GM21528 (cell line): ENCODE results near the gene KLF14.
"Not testable (repeated sequence)": the region's sequence is repeated elsewhere in the genome, so short reads cannot be mapped to it uniquely, and the experiment has no call there.

ENCODE experiments used
- ATAC-seq: cut with Tn5 transposase; IDR thresholded peaks from one replicate; pipeline ENCODE4 v1.9.1; 2021; ENCODE audit warnings: mild to moderate bottlenecking, moderate library complexity; ENCODE audit not compliant: unreplicated experiment, low FRiP score

Gene KLF14

GRCh38 chr7:130733931-130734814 lies at the start of gene KLF14:
Gene KLF14 (minus strand): TSS chr7:130734207. CDS start chr7:130734033, 174 bp downstream.
- ATAC-seq = no peak

GRCh38 chr7:130781346-130781745 lies 47.3 kb upstream of the KLF14 start:
- ATAC-seq = no peak

- ATAC-seq = no peak
Observed at GRCh38 chr7:130777426-130777825, 43.4 kb upstream of the KLF14 start.

GRCh38 chr7:130772456-130772855 lies 38.4 kb upstream of the KLF14 start:
- not testable (repeated sequence) for ATAC-seq

GRCh38 chr7:130768854-130769253 lies 34.8 kb upstream of the KLF14 start:
- ATAC-seq = no peak

GRCh38 chr7:130764569-130764968 lies 30.6 kb upstream of the KLF14 start:
- not testable (repeated sequence) for ATAC-seq

GRCh38 chr7:130758429-130759056 lies 24.5 kb upstream of the KLF14 start:
- no peak for ATAC-seq

GRCh38 chr7:130756316-130756715 lies 22.3 kb upstream of the KLF14 start:
- ATAC-seq = no peak

- ATAC-seq = no peak
Observed at GRCh38 chr7:130752424-130752823, 18.4 kb upstream of the KLF14 start.

- ATAC-seq = no peak
Observed at GRCh38 chr7:130750755-130751154, 16.7 kb upstream of the KLF14 start.

- ATAC-seq = no peak
Observed at GRCh38 chr7:130748531-130749389, 14.8 kb upstream of the KLF14 start.

- no peak for ATAC-seq
Observed at GRCh38 chr7:130741331-130741995, 7.5 kb upstream of the KLF14 start.

- no peak for ATAC-seq
Observed at GRCh38 chr7:130740606-130741005, 6.6 kb upstream of the KLF14 start.

- ATAC-seq = no peak
Observed at GRCh38 chr7:130736298-130736900, 2.4 kb upstream of the KLF14 start.

- no peak for ATAC-seq
Observed at GRCh38 chr7:130734815-130735716, 1.1 kb upstream of the KLF14 start.

GRCh38 chr7:130732980-130733930 lies 752 bp downstream of the KLF14 start:
- ATAC-seq = no peak

GRCh38 chr7:130723784-130724183 lies 10.2 kb downstream of the KLF14 start:
- ATAC-seq = no peak
